HepG2 (cell line): ENCODE measurements around the gene MAP2K2. TPM values are rescaled to one million over a fixed set of nuclear protein-coding genes. Genes with fewer than 3 reads are reported as not detected.

Source experiments
- BCL6 ChIP-seq: IDR thresholded peaks from 2 replicates; pipeline ENCODE4 v1.6.1; 2016; ENCODE audit warnings: missing genetic modification reagents, missing compliant biosample characterization
- ETS1 ChIP-seq: sonication (generic); formaldehyde crosslinking; IDR thresholded peaks from 2 replicates; pipeline ENCODE4 v1.4.0; 2020; ENCODE audit warnings: missing genetic modification reagents
- GPBP1L1 ChIP-seq: sonication (generic); formaldehyde crosslinking; IDR thresholded peaks from 2 replicates; pipeline ENCODE4 v1.5.0; 2020; ENCODE audit warnings: mild to moderate bottlenecking, missing genetic modification reagents
- HMGA1 ChIP-seq: sonication (generic); formaldehyde crosslinking; conservative IDR thresholded peaks from 2 replicates; pipeline ENCODE4 v1.4.0; 2020; ENCODE audit warnings: missing genetic modification reagents
- ISX ChIP-seq: sonication (generic); formaldehyde crosslinking; conservative IDR thresholded peaks from 2 replicates; pipeline ENCODE4 v1.5.0; 2020; ENCODE audit warnings: missing genetic modification reagents
- KMT2A ChIP-seq: sonication (generic); formaldehyde crosslinking; IDR thresholded peaks from 2 replicates; pipeline ENCODE4 v1.4.0; 2020; ENCODE audit warnings: missing genetic modification reagents
- MED8 ChIP-seq: sonication (generic); formaldehyde crosslinking; IDR thresholded peaks from 2 replicates; pipeline ENCODE4 v1.8.1; 2023; ENCODE audit warnings: mild to moderate bottlenecking, missing genetic modification reagents; ENCODE audit not compliant: insufficient replicate concordance
- MIER3 ChIP-seq: IDR thresholded peaks from 2 replicates; pipeline ENCODE4 v1.6.1; 2016; ENCODE audit warnings: missing compliant biosample characterization, borderline replicate concordance
- SP5 ChIP-seq: IDR thresholded peaks from 2 replicates; pipeline ENCODE4 v1.6.1; 2016; ENCODE audit warnings: low read depth, borderline replicate concordance
- THAP11 ChIP-seq: IDR thresholded peaks from 2 replicates; pipeline ENCODE4 v1.6.1; 2016; ENCODE audit warnings: missing biosample characterization, missing genetic modification reagents
- TRIM24 ChIP-seq: sonication (generic); formaldehyde crosslinking; IDR thresholded peaks from 2 replicates; pipeline ENCODE4 v1.8.0; 2022; ENCODE audit warnings: mild to moderate bottlenecking, missing genetic modification reagents
- ZFP62 ChIP-seq: sonication (generic); formaldehyde crosslinking; IDR thresholded peaks from 2 replicates; pipeline ENCODE4 v1.4.0; 2020; ENCODE audit warnings: missing genetic modification reagents
- ZNF136 ChIP-seq: sonication (generic); formaldehyde crosslinking; IDR thresholded peaks from 2 replicates; pipeline ENCODE4 v1.8.1; 2022; ENCODE audit warnings: low read depth, mild to moderate bottlenecking, moderate library complexity, missing genetic modification reagents
- ZNF296 ChIP-seq: sonication (generic); formaldehyde crosslinking; conservative IDR thresholded peaks from 2 replicates; pipeline ENCODE4 v1.5.0; 2020; ENCODE audit warnings: mild to moderate bottlenecking, missing genetic modification reagents
- ZNF350 ChIP-seq: sonication (generic); formaldehyde crosslinking; IDR thresholded peaks from 2 replicates; pipeline ENCODE4 v1.4.0; 2020; ENCODE audit warnings: mild to moderate bottlenecking, low read depth, missing genetic modification reagents, borderline replicate concordance
- ZNF383 ChIP-seq: sonication (generic); formaldehyde crosslinking; IDR thresholded peaks from 2 replicates; pipeline ENCODE4 v1.4.0; 2020; ENCODE audit warnings: missing genetic modification reagents, mild to moderate bottlenecking, borderline replicate concordance
- ZNF501 ChIP-seq: sonication (generic); formaldehyde crosslinking; IDR thresholded peaks from 2 replicates; pipeline ENCODE4 v1.5.1; 2020; ENCODE audit warnings: mild to moderate bottlenecking, moderate library complexity, missing genetic modification reagents
- ZNF510 ChIP-seq: sonication (generic); formaldehyde crosslinking; IDR thresholded peaks from 2 replicates; pipeline ENCODE4 v1.4.0; 2020; ENCODE audit warnings: low read depth, mild to moderate bottlenecking, missing genetic modification reagents
- ZNF550 ChIP-seq: sonication (generic); formaldehyde crosslinking; IDR thresholded peaks from 2 replicates; pipeline ENCODE4 v1.4.0; 2020; ENCODE audit warnings: mild to moderate bottlenecking, missing genetic modification reagents, borderline replicate concordance
- ZNF704 ChIP-seq: sonication (generic); formaldehyde crosslinking; IDR thresholded peaks from 2 replicates; pipeline ENCODE4 v1.8.1; 2023; ENCODE audit warnings: mild to moderate bottlenecking, inconsistent platforms, moderate library complexity, missing genetic modification reagents, borderline replicate concordance
- ZNF768 ChIP-seq: sonication (generic); formaldehyde crosslinking; IDR thresholded peaks from 2 replicates; pipeline ENCODE4 v1.4.0; 2020; ENCODE audit warnings: missing genetic modification reagents
- ZSCAN29 ChIP-seq: sonication (generic); formaldehyde crosslinking; conservative IDR thresholded peaks from 2 replicates; pipeline ENCODE4 v1.4.0; 2020; ENCODE audit warnings: mild to moderate bottlenecking, missing genetic modification reagents
- polyA plus RNA-seq, 8 experiments: library from polyadenylated mRNA; depleted of rRNA in 3 of 8; stranded (reverse) in 7 of 8; unstranded in 1 of 8; fragments of >200 nt; fragmentation: Illumina TruSeq in 4 of 8; extraction: Trizol in 4 of 8; gene quantifications; 2 replicates each; pipeline versions ENCODE4 v1.2.1 to v1.2.3, GENCODE V29; 2011 to 2016; ENCODE audit warnings: low read depth in 4 of 8, missing spikeins in 1 of 8, mixed read lengths in 1 of 8; ENCODE audit not compliant: insufficient read depth in 1 of 8
- total RNA-seq, 5 experiments: library from RNA; depleted of rRNA; stranded (reverse); fragments of >200 nt; fragmentation: Illumina TruSeq; extraction: Trizol; gene quantifications; 2 replicates each; pipeline ENCODE4 v1.2.3, GENCODE V29; 2016; ENCODE audit warnings: low read depth in 1 of 5
- TF ChIP-seq, protein P1 (sequence below): sonication (generic); formaldehyde crosslinking; IDR thresholded peaks from 2 replicates; pipeline ENCODE4 v1.4.0; 2020; ENCODE audit warnings: mild to moderate bottlenecking, low read depth, missing genetic modification reagents
- TF ChIP-seq, protein P2 (sequence below): sonication (generic); formaldehyde crosslinking; IDR thresholded peaks from 2 replicates; pipeline ENCODE4 v1.4.0; 2020; ENCODE audit warnings: missing genetic modification reagents

The MAP2K2 gene
- total and polyA plus RNA-seq, 2 of the 13 experiments (the other 11 are each of a cell fraction or from before 2014, with no cell fraction given), result 70.3 to 80.9 TPM

DNA sequence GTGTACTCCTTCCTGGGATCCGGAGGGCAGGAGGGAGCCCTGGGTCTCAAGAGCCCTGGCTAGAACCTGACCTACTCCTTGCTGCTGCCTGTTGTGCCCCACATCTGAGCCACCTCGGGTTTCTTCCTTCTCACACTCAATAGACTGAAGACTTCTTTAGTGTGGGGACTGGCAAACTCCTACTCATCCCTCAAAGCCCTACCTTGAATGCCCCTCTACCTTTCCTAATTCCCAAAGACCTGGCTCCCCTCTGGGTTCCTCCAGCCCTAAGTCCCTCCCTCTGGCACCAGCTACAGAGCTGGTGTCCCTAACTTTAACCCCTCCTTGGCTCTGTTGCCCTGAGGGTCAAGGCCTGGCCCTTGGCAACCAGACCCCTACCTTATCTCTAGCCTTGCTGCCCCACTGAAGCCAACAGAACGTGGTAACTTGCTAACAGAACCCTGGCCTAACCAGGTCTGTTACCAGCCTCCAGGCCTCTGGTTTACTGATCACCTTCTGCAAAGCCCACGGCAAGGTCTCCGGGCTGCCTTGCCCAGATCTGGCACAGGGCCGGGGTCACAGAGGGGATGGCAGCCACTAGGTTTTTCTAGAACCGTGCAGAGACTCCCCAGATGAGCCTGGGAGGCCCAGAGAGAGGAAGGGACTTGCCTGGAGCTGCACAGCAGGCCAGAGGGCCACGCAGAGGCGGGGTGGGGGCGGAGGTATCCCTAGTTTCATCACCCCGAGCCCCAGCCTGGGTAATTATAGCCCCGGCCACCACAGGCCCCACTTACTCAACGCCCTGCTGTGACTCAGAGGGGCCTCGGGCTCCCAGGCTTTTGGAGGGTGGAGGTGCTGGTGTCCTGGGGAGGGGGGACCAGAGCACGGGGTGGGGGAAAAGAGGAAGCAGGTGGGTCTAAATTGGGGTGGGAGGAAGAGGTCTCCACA lies 72.5 kb downstream of the MAP2K2 start (continued):
- TF ChIP-seq ZNF350 (0 out of 2 replicates have a peak, but pooled peaks have one; percentile 26), SP5 (CRISPR knock-in tag) (no peak), ZNF510 (no peak), ZNF383 (no peak), ZNF550 (CRISPR knock-in tag) (no peak), ZNF136 (CRISPR knock-in tag) (no peak), GPBP1L1 (CRISPR knock-in tag) (no peak), ZNF501 (0 out of 2 replicates have a peak, but pooled peaks have one; percentile 59), THAP11 (no peak), HMGA1 (CRISPR knock-in tag) (no peak), KMT2A (CRISPR knock-in tag) (0 out of 2 replicates have a peak, but pooled peaks have one; percentile 19), BCL6 (CRISPR knock-in tag) (no peak), ETS1 (CRISPR knock-in tag) (no peak), ZSCAN29 (CRISPR knock-in tag) (no peak), ZFP62 (CRISPR knock-in tag) (no peak), MIER3 (CRISPR knock-in tag) (no peak), ZNF704 (CRISPR knock-in tag) (no peak), ZNF296 (no peak), MED8 (CRISPR knock-in tag) (no peak), ZNF768 (CRISPR knock-in tag) (peak; percentile 98), TRIM24 (CRISPR knock-in tag) (no peak), ISX (CRISPR knock-in tag) (no peak)
- TF ChIP-seq, protein P1, sequence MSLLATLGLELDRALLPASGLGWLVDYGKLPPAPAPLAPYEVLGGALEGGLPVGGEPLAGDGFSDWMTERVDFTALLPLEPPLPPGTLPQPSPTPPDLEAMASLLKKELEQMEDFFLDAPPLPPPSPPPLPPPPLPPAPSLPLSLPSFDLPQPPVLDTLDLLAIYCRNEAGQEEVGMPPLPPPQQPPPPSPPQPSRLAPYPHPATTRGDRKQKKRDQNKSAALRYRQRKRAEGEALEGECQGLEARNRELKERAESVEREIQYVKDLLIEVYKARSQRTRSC (CRISPR knock-in tag), result no peak
- TF ChIP-seq, protein P2, sequence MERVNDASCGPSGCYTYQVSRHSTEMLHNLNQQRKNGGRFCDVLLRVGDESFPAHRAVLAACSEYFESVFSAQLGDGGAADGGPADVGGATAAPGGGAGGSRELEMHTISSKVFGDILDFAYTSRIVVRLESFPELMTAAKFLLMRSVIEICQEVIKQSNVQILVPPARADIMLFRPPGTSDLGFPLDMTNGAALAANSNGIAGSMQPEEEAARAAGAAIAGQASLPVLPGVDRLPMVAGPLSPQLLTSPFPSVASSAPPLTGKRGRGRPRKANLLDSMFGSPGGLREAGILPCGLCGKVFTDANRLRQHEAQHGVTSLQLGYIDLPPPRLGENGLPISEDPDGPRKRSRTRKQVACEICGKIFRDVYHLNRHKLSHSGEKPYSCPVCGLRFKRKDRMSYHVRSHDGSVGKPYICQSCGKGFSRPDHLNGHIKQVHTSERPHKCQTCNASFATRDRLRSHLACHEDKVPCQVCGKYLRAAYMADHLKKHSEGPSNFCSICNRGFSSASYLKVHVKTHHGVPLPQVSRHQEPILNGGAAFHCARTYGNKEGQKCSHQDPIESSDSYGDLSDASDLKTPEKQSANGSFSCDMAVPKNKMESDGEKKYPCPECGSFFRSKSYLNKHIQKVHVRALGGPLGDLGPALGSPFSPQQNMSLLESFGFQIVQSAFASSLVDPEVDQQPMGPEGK (CRISPR knock-in tag), result peak; percentile 60; the same call in 1 of the 2 replicates
